GM12873 (cell line): Measurements from ENCODE around the gene CLMP.

Experiments used
- CTCF ChIP-seq: IDR thresholded peaks from 2 replicates; pipeline ENCODE4 v1.5.1; 2012; ENCODE audit warnings: low read depth, mild to moderate bottlenecking, moderate library complexity, low read length, control low read depth; ENCODE audit not compliant: insufficient read depth; ENCODE audit errors: missing control alignments

Gene CLMP

GRCh38 chr11:123216249-123216648, 21.2 kb upstream of the CLMP start:
- no peak for TF ChIP-seq CTCF

GRCh38 chr11:123214940-123215339, 19.9 kb upstream of the CLMP start:
- no peak for TF ChIP-seq CTCF

GRCh38 chr11:123214396-123214795, 19.3 kb upstream of the CLMP start:
- TF ChIP-seq CTCF, result no peak

- TF ChIP-seq CTCF, result no peak
Measured at GRCh38 chr11:123213307-123213771, 18.3 kb upstream of the CLMP start.

GRCh38 chr11:123212406-123212805, 17.4 kb upstream of the CLMP start:
- TF ChIP-seq CTCF, result no peak

GRCh38 chr11:123211981-123212380, 16.9 kb upstream of the CLMP start:
- TF ChIP-seq CTCF, result no peak

GRCh38 chr11:123211149-123211852, 16.3 kb upstream of the CLMP start:
- TF ChIP-seq CTCF, result no peak

- no peak for TF ChIP-seq CTCF
Measured at GRCh38 chr11:123209591-123209990, 14.5 kb upstream of the CLMP start.
